ENCODE data around the gene SLC22A14. TPM values are rescaled to one million over a fixed set of nuclear protein-coding genes. Genes with fewer than 3 reads are reported as not detected.

SLC22A14 gene
- total RNA-seq, 1 donor = 0.86 TPM

- no peak for TF ChIP-seq CTCF (IDR thresholded peaks at IDR 0.05; ENCODE audit: insufficient read depth, low read depth, low read length)
- peak overlapping the region; percentile 77 for H3K4me3 ChIP-seq (ENCODE audit: low read depth, low read length)
- no peak for DNase-seq (ENCODE audit: low read depth)
Observed at GRCh38 chr3:38345879-38346586, 63.9 kb downstream of the SLC22A14 start.

GRCh38 chr3:38346587-38347410 is 64.7 kb downstream of the SLC22A14 start, which contains the start of gene XYLB:
Gene XYLB, plus strand, starts transcription at chr3:38346785. Its CDS starts 84 bp downstream, at chr3:38346869.
- H3K4me3 ChIP-seq (ENCODE audit: low read depth, low read length) = peak within 1 kb of the TSS; percentile 77
- peak; percentile 83 for TF ChIP-seq CTCF (IDR thresholded peaks at IDR 0.05; ENCODE audit: insufficient read depth, low read depth, low read length)
- DNase-seq (ENCODE audit: low read depth) = peak; percentile 80

- no peak for TF ChIP-seq CTCF (IDR thresholded peaks at IDR 0.05; ENCODE audit: insufficient read depth, low read depth, low read length)
- peak overlapping the region; percentile 77 for H3K4me3 ChIP-seq (ENCODE audit: low read depth, low read length)
- no peak for DNase-seq (ENCODE audit: low read depth)
Observed at GRCh38 chr3:38347421-38348200, 65.5 kb downstream of the SLC22A14 start.

- DNase-seq (ENCODE audit: low read depth) = peak; percentile 11
- H3K4me3 ChIP-seq (ENCODE audit: low read depth, low read length) = no peak overlapping the region
- TF ChIP-seq CTCF (IDR thresholded peaks at IDR 0.05; ENCODE audit: insufficient read depth, low read depth, low read length) = no peak
Observed at GRCh38 chr3:38348903-38349302, 66.8 kb downstream of the SLC22A14 start.

GRCh38 chr3:38349684-38350359 is 67.7 kb downstream of the SLC22A14 start:
- H3K4me3 ChIP-seq (ENCODE audit: low read depth, low read length) = no peak overlapping the region
- DNase-seq (ENCODE audit: low read depth) = peak; percentile 16
- TF ChIP-seq CTCF (IDR thresholded peaks at IDR 0.05; ENCODE audit: insufficient read depth, low read depth, low read length) = no peak

- DNase-seq (ENCODE audit: low read depth) = peak; percentile 37
Observed at GRCh38 chr3:38353151-38353550, 71.1 kb downstream of the SLC22A14 start.

More at GRCh38 chr3:38353151-38353550, 71.1 kb downstream of the SLC22A14 start:
- no peak overlapping the region for H3K4me3 ChIP-seq (ENCODE audit: low read depth, low read length)
- no peak for TF ChIP-seq CTCF (IDR thresholded peaks at IDR 0.05; ENCODE audit: insufficient read depth, low read depth, low read length)

All from fibroblast of villous mesenchyme (primary cell).